ENCODE data around the gene CBX7. TPM values are rescaled to one million over a fixed set of nuclear protein-coding genes. Genes with fewer than 3 reads are reported as not detected.

Gene CBX7
- total and polyA plus RNA-seq, 2 of the 8 experiments (the other 6 are each of a cell fraction or from before 2014, with no cell fraction given): 6.9 to 8.7 TPM

GRCh38 chr22:39197578-39197977 lies 45.1 kb upstream of the CBX7 start (continued):
- TF ChIP-seq ATF3 (IDR thresholded peaks at IDR 0.05; ENCODE audit: insufficient read depth, low read depth, low read length) (no peak), HDAC6 (IDR thresholded peaks at IDR 0.05; ENCODE audit: low read depth, low read length) (no peak)
